Measurements from ENCODE around the gene ANK2. TPM values are rescaled to one million over a fixed set of nuclear protein-coding genes. Genes with fewer than 3 reads are reported as not detected.

Gene ANK2
- total and polyA plus RNA-seq, 4 donors, result 0.32 to 2.2 (median 1.0) TPM

DNA sequence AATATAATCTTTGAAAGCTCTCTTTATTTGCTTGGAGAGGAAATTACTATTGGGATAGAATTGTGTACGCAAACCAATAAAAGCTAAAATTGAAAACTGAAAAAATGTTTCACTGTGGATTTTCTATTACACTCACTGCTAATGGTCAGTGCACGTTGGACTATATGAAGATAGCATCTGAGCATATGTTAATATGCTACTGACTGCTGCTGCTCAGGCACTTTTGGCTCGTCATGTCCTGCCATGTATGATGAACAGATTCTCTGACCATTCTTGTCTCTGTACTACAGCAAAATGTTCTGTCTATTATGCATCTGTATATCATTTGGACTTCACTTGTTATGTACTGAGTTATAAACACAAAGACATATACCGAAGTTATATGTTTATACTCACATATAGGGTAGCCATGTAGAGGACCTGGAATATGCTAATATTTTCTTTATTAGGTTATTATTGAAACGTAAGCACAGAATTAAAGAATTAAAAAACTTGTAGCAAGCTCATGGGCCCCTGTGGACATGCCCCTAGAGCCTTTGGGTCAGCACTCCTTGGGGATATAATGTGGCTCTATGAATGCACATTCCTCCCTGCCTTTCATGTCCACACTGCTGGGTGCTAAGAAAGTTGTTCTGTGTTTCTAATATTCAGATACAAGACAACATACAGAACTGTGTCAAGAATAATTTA is 120.8 kb downstream of the ANK2 start:
- Histone ChIP-seq H3K27ac (ENCODE audit: low read depth in 1 of 2, low read length in 2 of 2) (no peak overlapping the region), H3K9ac (ENCODE audit: low read depth in 1 of 2, low read length in 2 of 2) (no peak overlapping the region), H3K27me3 (ENCODE audit: control insufficient read depth in 4 of 4, insufficient read depth in 4 of 4, low read length in 3 of 4) (no peaks in the 10 kb centered on the region), H3K9me3 (ENCODE audit: control insufficient read depth in 4 of 4, low read length in 3 of 4) (no peaks in the 10 kb centered on the region), H3K4me1 (ENCODE audit: control insufficient read depth in 4 of 4, insufficient read depth in 4 of 4, low read length in 3 of 4) (no peaks in the 10 kb centered on the region), H3K4me3 (ENCODE audit: low read depth in 1 of 3, low read length in 3 of 3) (no peak overlapping the region), H3K36me3 (ENCODE audit: control insufficient read depth in 4 of 4, insufficient read depth in 3 of 4, low read depth in 1 of 4, low read length in 3 of 4) (no peaks in the 10 kb centered on the region)
- TF ChIP-seq GABPA (IDR thresholded peaks at IDR 0.05 in 1 of 2, conservative IDR thresholded peaks at IDR 0.05 in 1 of 2) (no peak), NR2F2 (IDR thresholded peaks at IDR 0.05) (no peak), RAD21 (IDR thresholded peaks at IDR 0.05) (no peak), HNF4A (conservative IDR thresholded peaks at IDR 0.05) (no peak), RXRA (IDR thresholded peaks at IDR 0.05) (no peak), FOXA2 (IDR thresholded peaks at IDR 0.05) (no peak), EGR1 (IDR thresholded peaks at IDR 0.05; ENCODE audit: low read depth in 2 of 2) (no peak), YY1 (IDR thresholded peaks at IDR 0.05) (no peak), FOXA1 (IDR thresholded peaks at IDR 0.05) (no peak), SP1 (IDR thresholded peaks at IDR 0.05) (no peak), JUND (IDR thresholded peaks at IDR 0.05) (no peak), TAF1 (conservative IDR thresholded peaks at IDR 0.05) (no peak), HNF4G (IDR thresholded peaks at IDR 0.05) (no peak)
- TF ChIP-seq, protein P1, sequence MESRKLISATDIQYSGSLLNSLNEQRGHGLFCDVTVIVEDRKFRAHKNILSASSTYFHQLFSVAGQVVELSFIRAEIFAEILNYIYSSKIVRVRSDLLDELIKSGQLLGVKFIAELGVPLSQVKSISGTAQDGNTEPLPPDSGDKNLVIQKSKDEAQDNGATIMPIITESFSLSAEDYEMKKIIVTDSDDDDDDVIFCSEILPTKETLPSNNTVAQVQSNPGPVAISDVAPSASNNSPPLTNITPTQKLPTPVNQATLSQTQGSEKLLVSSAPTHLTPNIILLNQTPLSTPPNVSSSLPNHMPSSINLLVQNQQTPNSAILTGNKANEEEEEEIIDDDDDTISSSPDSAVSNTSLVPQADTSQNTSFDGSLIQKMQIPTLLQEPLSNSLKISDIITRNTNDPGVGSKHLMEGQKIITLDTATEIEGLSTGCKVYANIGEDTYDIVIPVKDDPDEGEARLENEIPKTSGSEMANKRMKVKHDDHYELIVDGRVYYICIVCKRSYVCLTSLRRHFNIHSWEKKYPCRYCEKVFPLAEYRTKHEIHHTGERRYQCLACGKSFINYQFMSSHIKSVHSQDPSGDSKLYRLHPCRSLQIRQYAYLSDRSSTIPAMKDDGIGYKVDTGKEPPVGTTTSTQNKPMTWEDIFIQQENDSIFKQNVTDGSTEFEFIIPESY (IDR thresholded peaks at IDR 0.05), result no peak
- TF ChIP-seq, protein P2, sequence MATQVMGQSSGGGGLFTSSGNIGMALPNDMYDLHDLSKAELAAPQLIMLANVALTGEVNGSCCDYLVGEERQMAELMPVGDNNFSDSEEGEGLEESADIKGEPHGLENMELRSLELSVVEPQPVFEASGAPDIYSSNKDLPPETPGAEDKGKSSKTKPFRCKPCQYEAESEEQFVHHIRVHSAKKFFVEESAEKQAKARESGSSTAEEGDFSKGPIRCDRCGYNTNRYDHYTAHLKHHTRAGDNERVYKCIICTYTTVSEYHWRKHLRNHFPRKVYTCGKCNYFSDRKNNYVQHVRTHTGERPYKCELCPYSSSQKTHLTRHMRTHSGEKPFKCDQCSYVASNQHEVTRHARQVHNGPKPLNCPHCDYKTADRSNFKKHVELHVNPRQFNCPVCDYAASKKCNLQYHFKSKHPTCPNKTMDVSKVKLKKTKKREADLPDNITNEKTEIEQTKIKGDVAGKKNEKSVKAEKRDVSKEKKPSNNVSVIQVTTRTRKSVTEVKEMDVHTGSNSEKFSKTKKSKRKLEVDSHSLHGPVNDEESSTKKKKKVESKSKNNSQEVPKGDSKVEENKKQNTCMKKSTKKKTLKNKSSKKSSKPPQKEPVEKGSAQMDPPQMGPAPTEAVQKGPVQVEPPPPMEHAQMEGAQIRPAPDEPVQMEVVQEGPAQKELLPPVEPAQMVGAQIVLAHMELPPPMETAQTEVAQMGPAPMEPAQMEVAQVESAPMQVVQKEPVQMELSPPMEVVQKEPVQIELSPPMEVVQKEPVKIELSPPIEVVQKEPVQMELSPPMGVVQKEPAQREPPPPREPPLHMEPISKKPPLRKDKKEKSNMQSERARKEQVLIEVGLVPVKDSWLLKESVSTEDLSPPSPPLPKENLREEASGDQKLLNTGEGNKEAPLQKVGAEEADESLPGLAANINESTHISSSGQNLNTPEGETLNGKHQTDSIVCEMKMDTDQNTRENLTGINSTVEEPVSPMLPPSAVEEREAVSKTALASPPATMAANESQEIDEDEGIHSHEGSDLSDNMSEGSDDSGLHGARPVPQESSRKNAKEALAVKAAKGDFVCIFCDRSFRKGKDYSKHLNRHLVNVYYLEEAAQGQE (IDR thresholded peaks at IDR 0.05), result no peak
- TF ChIP-seq, protein P3, sequence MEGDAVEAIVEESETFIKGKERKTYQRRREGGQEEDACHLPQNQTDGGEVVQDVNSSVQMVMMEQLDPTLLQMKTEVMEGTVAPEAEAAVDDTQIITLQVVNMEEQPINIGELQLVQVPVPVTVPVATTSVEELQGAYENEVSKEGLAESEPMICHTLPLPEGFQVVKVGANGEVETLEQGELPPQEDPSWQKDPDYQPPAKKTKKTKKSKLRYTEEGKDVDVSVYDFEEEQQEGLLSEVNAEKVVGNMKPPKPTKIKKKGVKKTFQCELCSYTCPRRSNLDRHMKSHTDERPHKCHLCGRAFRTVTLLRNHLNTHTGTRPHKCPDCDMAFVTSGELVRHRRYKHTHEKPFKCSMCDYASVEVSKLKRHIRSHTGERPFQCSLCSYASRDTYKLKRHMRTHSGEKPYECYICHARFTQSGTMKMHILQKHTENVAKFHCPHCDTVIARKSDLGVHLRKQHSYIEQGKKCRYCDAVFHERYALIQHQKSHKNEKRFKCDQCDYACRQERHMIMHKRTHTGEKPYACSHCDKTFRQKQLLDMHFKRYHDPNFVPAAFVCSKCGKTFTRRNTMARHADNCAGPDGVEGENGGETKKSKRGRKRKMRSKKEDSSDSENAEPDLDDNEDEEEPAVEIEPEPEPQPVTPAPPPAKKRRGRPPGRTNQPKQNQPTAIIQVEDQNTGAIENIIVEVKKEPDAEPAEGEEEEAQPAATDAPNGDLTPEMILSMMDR (IDR thresholded peaks at IDR 0.05; ENCODE audit: low read depth, low read length, missing input control), result no peak
- TF ChIP-seq, protein P4, sequence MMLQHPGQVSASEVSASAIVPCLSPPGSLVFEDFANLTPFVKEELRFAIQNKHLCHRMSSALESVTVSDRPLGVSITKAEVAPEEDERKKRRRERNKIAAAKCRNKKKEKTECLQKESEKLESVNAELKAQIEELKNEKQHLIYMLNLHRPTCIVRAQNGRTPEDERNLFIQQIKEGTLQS (IDR thresholded peaks at IDR 0.05), result no peak
- TF ChIP-seq, protein P5, sequence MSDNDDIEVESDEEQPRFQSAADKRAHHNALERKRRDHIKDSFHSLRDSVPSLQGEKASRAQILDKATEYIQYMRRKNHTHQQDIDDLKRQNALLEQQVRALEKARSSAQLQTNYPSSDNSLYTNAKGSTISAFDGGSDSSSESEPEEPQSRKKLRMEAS (IDR thresholded peaks at IDR 0.05), result no peak
- no peak for DNase-seq (ENCODE audit: low spot score)
- WGBS, result 86% methylated on average over 5 of the region's 5 CpGs

All from liver (tissue), 9 donors.